Measurements from ENCODE around the gene ZCCHC7. TPM values are rescaled to one million over a fixed set of nuclear protein-coding genes. Genes with fewer than 3 reads are reported as not detected.
"Not testable (repeated sequence)": the region's sequence is repeated elsewhere in the genome, so short reads cannot be mapped to it uniquely, and the experiment has no call there.

The ZCCHC7 gene
- total RNA-seq, 1 donor, result 25.0 TPM

DNA sequence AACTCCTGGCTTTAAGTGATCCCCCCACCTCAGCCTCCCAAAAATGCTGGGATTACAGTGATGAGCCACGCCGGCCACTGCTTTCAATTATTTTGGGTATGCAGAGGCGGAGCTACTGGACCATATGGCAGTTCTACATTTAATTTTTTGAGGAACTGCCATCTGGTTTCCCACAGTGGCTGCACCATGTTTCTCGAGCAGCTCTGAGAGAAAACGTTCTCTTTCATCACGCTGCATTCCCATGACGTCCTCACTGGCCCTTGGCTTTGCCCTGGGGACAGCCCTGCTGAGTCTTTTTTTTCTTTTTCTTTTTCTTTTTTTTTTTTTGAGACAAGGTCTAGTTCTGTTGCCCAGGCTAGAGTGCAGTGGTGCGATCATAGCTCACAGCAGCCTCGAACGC, 266.6 kb downstream of the ZCCHC7 start:
- TF ChIP-seq, protein P1, sequence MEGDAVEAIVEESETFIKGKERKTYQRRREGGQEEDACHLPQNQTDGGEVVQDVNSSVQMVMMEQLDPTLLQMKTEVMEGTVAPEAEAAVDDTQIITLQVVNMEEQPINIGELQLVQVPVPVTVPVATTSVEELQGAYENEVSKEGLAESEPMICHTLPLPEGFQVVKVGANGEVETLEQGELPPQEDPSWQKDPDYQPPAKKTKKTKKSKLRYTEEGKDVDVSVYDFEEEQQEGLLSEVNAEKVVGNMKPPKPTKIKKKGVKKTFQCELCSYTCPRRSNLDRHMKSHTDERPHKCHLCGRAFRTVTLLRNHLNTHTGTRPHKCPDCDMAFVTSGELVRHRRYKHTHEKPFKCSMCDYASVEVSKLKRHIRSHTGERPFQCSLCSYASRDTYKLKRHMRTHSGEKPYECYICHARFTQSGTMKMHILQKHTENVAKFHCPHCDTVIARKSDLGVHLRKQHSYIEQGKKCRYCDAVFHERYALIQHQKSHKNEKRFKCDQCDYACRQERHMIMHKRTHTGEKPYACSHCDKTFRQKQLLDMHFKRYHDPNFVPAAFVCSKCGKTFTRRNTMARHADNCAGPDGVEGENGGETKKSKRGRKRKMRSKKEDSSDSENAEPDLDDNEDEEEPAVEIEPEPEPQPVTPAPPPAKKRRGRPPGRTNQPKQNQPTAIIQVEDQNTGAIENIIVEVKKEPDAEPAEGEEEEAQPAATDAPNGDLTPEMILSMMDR (IDR thresholded peaks at IDR 0.05; ENCODE audit: insufficient read depth, low read depth, low read length), result no peak
- no peak for DNase-seq (ENCODE audit: low read depth)
- H3K4me3 ChIP-seq (ENCODE audit: low read depth, low read length), result no peak overlapping the region

DNA sequence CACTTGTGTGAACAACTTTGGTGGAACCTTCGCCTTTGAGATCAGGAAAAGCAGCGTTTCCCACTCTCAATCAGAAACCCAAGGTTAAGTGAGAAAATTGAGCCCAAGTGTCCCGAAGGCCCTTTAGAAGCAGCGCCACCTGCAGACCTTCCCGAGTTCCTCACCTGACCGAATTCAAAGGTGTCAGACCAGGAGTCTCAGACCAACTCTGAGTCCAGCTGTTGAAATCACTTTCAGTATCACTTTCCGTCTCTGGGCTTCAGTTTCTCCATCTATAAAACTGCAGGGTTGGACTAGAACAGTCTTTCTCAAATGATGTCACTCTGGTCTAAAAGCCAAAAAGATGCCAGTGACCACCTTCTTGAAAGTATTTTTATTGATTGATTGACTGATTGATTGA, 270.4 kb downstream of the ZCCHC7 start:
- peak; percentile 15 for DNase-seq (ENCODE audit: low read depth)
- TF ChIP-seq, protein P1 (IDR thresholded peaks at IDR 0.05; ENCODE audit: insufficient read depth, low read depth, low read length), result peak; percentile 37

DNA sequence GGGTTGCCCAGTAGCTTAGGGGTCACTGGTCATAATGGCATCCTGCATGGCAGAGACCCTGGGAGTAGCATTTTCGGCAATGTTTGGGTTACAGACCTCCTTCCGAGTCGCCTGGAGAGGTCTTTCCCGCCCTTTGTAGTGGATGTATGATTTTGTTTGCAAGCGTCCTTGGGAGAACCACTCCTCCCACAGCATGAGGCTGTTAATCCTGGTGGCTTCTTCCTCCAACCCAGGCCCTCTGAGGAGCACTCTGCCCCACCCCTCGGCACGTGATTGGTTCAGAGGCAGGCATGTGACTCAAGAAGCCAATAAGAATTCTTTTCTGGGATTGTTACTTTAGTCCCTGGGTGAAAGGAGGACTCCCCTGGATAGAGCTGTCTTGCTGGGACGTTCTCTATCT, 271.9 kb downstream of the ZCCHC7 start:
- H3K4me3 ChIP-seq (ENCODE audit: low read depth, low read length), result no peak overlapping the region
- TF ChIP-seq, protein P1 (IDR thresholded peaks at IDR 0.05; ENCODE audit: insufficient read depth, low read depth, low read length), result no peak
- no peak for DNase-seq (ENCODE audit: low read depth)

More for the DNA sequence above, 270.4 kb downstream of the ZCCHC7 start:
- H3K4me3 ChIP-seq (ENCODE audit: low read depth, low read length), result no peak overlapping the region

DNA sequence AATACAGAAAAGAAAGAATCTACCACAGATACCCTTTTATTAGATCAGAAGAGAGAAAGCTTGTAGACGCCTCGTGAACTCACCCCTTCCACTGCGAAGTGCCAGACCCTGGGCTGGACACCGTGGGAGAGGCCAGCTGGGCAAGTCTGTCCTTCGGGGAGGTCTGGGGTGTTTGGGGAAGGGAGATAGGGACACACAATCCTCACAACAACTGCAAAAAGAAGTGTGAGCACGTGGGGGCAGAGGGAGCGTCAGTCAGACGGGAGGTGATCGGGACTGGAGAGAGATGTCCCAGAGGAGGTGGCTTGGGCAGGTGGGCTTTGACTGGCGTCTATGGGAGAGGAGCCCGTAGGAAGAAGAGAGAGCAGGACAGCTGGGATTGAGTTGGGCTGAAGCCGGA, 274.9 kb downstream of the ZCCHC7 start:
- no peak for DNase-seq (ENCODE audit: low read depth)
- TF ChIP-seq, protein P1 (IDR thresholded peaks at IDR 0.05; ENCODE audit: insufficient read depth, low read depth, low read length), result no peak
- H3K4me3 ChIP-seq (ENCODE audit: low read depth, low read length), result no peak overlapping the region

DNA sequence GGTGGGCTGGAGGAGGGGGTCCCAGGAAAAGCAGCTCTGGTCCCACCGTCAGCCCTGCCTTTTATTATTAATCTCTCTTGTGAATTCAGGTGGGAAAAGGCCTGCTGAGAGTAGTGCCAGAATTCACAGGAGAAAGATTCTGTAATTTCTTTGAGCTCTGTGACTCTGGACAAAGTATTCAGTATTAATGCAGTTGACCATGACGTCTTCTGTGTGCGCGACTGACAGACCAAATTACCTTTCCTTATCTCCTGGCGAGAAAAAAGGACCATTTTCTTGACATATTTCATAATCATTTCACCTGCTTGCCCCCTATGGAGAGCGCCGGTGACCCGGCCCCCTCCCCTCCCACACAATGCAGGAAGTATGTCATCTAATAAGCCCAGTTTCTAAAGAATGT, 275.3 kb downstream of the ZCCHC7 start:
- no peak for DNase-seq (ENCODE audit: low read depth)
- no peak overlapping the region for H3K4me3 ChIP-seq (ENCODE audit: low read depth, low read length)
- TF ChIP-seq, protein P1 (IDR thresholded peaks at IDR 0.05; ENCODE audit: insufficient read depth, low read depth, low read length), result no peak

DNA sequence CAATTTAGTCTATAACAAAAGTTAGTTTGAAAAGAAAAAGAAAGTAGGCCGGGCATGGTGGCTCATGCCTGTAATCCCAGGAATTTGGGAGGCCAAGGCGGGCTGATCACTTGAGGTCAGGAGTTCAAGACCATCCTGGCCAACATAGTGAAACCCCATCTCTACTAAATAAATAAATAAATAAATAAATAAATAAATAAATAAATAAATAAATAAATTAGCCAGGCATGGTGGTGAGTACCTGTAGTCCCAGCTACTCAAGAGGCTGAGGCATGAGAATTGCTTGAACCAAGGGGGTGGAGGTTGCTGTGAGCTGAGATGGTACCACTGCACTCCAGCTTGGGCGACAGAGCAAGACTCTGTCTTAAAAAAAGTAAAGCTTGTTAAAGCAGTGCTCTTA, 277.6 kb downstream of the ZCCHC7 start:
- H3K4me3 ChIP-seq (ENCODE audit: low read depth, low read length); DNase-seq (ENCODE audit: low read depth): not testable (repeated sequence)

DNA sequence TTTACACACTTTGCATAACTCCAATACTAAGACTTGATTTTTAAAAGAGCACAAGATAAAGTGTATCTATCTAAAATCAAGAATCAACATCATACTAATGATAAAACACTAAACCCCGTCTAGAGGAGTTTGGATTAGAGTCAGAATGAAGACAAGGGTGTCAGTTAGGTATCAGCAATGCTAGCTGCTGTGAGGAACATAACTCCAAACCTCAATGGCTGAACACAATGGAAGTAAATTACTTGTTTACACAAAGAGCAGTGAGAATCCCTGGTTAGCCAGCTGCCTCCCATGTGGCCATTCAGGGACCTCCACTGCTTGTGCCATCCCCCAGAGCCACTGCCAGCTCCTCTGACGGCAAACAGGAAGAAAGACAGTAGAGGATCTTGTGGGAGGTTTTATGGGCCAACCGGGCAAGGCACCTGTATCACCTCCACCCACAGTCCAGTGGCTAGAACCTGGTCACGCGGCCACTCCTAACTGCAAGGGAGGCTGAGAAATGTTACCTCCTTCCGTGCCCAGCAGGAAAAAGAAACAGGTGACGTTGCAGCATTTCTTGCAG, 278.2 kb downstream of the ZCCHC7 start:
- H3K4me3 ChIP-seq (ENCODE audit: low read depth, low read length), result no peak overlapping the region
- DNase-seq (ENCODE audit: low read depth), result no peak
- TF ChIP-seq, protein P1 (IDR thresholded peaks at IDR 0.05; ENCODE audit: insufficient read depth, low read depth, low read length), result no peak

Data from fibroblast of villous mesenchyme (primary cell).